ENCODE measurements around the gene SSH2. TPM values are rescaled to one million over a fixed set of nuclear protein-coding genes. Genes with fewer than 3 reads are reported as not detected.

SSH2 gene
- total RNA-seq, 2 experiments from 2014 or later = 39.4 to 73.9 TPM

DNA sequence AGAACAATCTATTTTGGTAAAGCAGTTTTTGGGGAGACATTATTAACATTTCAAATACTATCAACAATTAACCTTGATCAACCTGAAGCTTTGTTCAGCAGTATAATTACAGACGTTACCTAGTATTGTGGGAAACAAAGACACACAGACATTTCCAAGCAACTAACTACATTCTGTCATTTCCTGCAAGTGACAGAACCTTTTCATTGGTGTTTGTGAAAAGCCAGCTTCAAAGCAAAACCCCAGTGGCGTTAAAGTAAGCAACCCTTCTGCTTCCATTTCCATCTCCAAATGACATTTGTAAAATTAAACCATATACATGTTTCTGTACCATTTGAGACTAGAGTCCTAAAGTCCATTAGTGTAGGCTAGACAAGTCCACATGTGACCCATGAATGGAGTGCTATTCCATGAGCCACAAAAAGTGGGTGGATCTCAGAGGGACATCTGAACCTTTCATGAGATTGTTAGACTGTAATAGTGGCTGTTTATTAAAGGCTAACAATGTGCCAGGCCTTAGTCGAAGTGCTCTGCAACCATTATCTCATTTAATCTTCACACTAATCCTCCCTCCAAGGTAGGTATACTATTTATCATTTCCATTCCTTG is 101.2 kb downstream of the SSH2 start:
- H3K9me3 ChIP-seq (ENCODE audit: low read length) = no peaks in the 10 kb centered on the region
- BruUV-seq (replicated peaks) = no TSS peak
- ChIA-PET POLR2A (interaction anchor here (0.6 kb wide), 1 partner anchor 14 kb away, joined by 6 read pairs; no protein-coding TSS in a partner anchor), CTCF (ENCODE audit: unreplicated experiment) (interaction anchor here (0.8 kb wide), 1 partner anchor 10 kb away, joined by 4 read pairs; no protein-coding TSS in a partner anchor)
- intact Hi-C loops (cut with micrococcal nuclease; ENCODE audit: unreplicated experiment) = no loop called here
- H3K9me2 ChIP-seq (ENCODE audit: insufficient read depth, low read length) = no peaks in the 10 kb centered on the region
- no peak overlapping the region for H3K4me3 ChIP-seq (ENCODE audit: low read depth, low read length, poor library complexity, severe bottlenecking)
- H3K79me2 ChIP-seq (ENCODE audit: insufficient read depth, low read depth, low read length) = no peaks in the 10 kb centered on the region
- no peak overlapping the region for H3K27ac ChIP-seq (ENCODE audit: low read depth, low read length, poor library complexity, severe bottlenecking)
- no peak overlapping the region for H3K4me2 ChIP-seq (ENCODE audit: low read length)
- TF ChIP-seq, protein P1, sequence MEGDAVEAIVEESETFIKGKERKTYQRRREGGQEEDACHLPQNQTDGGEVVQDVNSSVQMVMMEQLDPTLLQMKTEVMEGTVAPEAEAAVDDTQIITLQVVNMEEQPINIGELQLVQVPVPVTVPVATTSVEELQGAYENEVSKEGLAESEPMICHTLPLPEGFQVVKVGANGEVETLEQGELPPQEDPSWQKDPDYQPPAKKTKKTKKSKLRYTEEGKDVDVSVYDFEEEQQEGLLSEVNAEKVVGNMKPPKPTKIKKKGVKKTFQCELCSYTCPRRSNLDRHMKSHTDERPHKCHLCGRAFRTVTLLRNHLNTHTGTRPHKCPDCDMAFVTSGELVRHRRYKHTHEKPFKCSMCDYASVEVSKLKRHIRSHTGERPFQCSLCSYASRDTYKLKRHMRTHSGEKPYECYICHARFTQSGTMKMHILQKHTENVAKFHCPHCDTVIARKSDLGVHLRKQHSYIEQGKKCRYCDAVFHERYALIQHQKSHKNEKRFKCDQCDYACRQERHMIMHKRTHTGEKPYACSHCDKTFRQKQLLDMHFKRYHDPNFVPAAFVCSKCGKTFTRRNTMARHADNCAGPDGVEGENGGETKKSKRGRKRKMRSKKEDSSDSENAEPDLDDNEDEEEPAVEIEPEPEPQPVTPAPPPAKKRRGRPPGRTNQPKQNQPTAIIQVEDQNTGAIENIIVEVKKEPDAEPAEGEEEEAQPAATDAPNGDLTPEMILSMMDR (conservative IDR thresholded peaks at IDR 0.05; ENCODE audit: low read length) = no peak
- no peak for TF ChIP-seq EZH2phosphoT487 (IDR thresholded peaks at IDR 0.05; ENCODE audit: borderline replicate concordance, low read depth, low read length)
- no peaks in the 10 kb centered on the region for H3K36me3 ChIP-seq (ENCODE audit: insufficient read depth, low read length)
- DNase-seq (ENCODE audit: low spot score) = no peak
- peaks cover 6% of the 10 kb centered on the region for H3K4me1 ChIP-seq (ENCODE audit: insufficient read depth, low read length, poor library complexity, severe bottlenecking)
- no peak overlapping the region for H2AFZ ChIP-seq (ENCODE audit: low read length)
- no peaks in the 10 kb centered on the region for H4K20me1 ChIP-seq (ENCODE audit: insufficient read depth, low read length)

DNA sequence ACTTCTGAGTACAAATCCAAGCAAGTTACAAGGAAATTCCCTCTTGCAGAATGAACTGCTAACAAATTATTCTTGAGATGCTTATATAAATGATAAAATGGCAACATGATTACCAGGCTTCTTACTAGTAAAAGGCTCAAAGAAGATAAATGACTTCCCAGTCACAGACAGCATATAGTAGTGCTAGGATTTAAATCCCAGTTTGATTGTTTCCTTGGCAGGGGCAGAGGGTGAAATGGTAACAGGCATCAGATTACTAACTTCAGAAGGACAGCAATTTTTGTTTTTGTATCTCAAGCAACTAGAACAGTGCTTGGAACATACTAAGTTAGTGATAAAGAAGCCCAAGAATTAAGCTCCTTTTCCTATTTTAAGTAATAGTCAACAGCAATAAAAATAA is 102.8 kb downstream of the SSH2 start:
- Histone ChIP-seq H3K4me3 (ENCODE audit: low read depth, low read length, poor library complexity, severe bottlenecking) (no peak overlapping the region), H3K9me3 (ENCODE audit: low read length) (no peaks in the 10 kb centered on the region), H3K36me3 (ENCODE audit: insufficient read depth, low read length) (no peaks in the 10 kb centered on the region), H3K4me1 (ENCODE audit: insufficient read depth, low read length, poor library complexity, severe bottlenecking) (peaks cover 6% of the 10 kb centered on the region), H3K4me2 (ENCODE audit: low read length) (no peak overlapping the region), H3K9me2 (ENCODE audit: insufficient read depth, low read length) (no peaks in the 10 kb centered on the region), H3K79me2 (ENCODE audit: insufficient read depth, low read depth, low read length) (no peaks in the 10 kb centered on the region), H4K20me1 (ENCODE audit: insufficient read depth, low read length) (no peaks in the 10 kb centered on the region), H2AFZ (ENCODE audit: low read length) (no peak overlapping the region), H3K27ac (ENCODE audit: low read depth, low read length, poor library complexity, severe bottlenecking) (no peak overlapping the region)
- ChIA-PET POLR2A (interaction anchor here (0.9 to 1.3 kb wide), 4 partner anchors 9 to 17 kb away, joined by 3 to 5 read pairs (median 3); no protein-coding TSS in a partner anchor), CTCF (ENCODE audit: unreplicated experiment) (no interaction called here)
- intact Hi-C loops (cut with micrococcal nuclease; ENCODE audit: unreplicated experiment) = no loop called here
- no TSS peak for BruUV-seq (replicated peaks)
- TF ChIP-seq, protein P1 (conservative IDR thresholded peaks at IDR 0.05; ENCODE audit: low read length) = no peak
- TF ChIP-seq EZH2phosphoT487 (IDR thresholded peaks at IDR 0.05; ENCODE audit: borderline replicate concordance, low read depth, low read length) = no peak
- no peak for DNase-seq (ENCODE audit: low spot score)

DNA sequence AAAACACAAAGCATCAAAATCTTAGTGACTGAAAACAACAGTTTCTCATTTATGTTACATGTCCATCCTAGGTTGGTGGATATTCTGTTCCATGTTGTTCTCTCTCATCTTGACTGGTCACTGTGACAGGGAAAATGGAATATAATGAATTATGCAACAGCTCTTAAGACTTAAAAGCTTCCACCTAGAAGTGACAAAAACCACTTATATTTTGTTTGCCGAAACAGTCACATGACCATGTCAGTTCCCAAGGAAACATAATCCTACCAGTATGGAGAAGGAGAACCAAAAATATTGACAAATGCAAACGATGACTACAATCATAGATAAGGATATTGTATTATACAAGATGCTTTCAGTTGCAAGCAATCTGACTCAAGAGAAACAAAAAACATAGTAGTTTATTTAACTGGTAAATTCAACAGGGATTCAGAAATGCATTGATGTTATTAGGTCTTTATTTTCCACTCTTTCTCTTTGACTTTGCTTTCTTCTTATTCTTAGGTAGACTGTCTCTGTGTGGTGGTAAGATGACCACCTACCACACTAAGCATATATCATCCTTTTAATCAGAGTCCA is 103.8 kb downstream of the SSH2 start:
- POLR2A ChIA-PET = interaction anchor here (0.7 to 0.8 kb wide), 2 partner anchors 10 to 167 kb away, joined by 3 read pairs; no protein-coding TSS in a partner anchor
- BruUV-seq (replicated peaks) = no TSS peak

More for the DNA sequence above, 103.8 kb downstream of the SSH2 start:
- Histone ChIP-seq H3K9me2 (ENCODE audit: insufficient read depth, low read length) (no peaks in the 10 kb centered on the region), H3K4me1 (ENCODE audit: insufficient read depth, low read length, poor library complexity, severe bottlenecking) (peaks cover 6% of the 10 kb centered on the region), H3K27ac (ENCODE audit: low read depth, low read length, poor library complexity, severe bottlenecking) (no peak overlapping the region), H3K4me2 (ENCODE audit: low read length) (no peak overlapping the region), H4K20me1 (ENCODE audit: insufficient read depth, low read length) (no peaks in the 10 kb centered on the region), H2AFZ (ENCODE audit: low read length) (no peak overlapping the region), H3K4me3 (ENCODE audit: low read depth, low read length, poor library complexity, severe bottlenecking) (no peak overlapping the region), H3K9me3 (ENCODE audit: low read length) (no peaks in the 10 kb centered on the region), H3K79me2 (ENCODE audit: insufficient read depth, low read depth, low read length) (no peaks in the 10 kb centered on the region), H3K36me3 (ENCODE audit: insufficient read depth, low read length) (no peaks in the 10 kb centered on the region)
- TF ChIP-seq, protein P1 (conservative IDR thresholded peaks at IDR 0.05; ENCODE audit: low read length) = no peak
- no peak for TF ChIP-seq EZH2phosphoT487 (IDR thresholded peaks at IDR 0.05; ENCODE audit: borderline replicate concordance, low read depth, low read length)
- CTCF ChIA-PET (ENCODE audit: unreplicated experiment) = no interaction called here
- DNase-seq (ENCODE audit: low spot score) = no peak
- intact Hi-C loops (cut with micrococcal nuclease; ENCODE audit: unreplicated experiment) = no loop called here

Measured in OCI-LY7 (cell line).